ENCODE results near the gene ARFGAP3.

ARFGAP3 gene

GRCh38 chr22:42860968-42861367 is 3.9 kb upstream of the ARFGAP3 start:
- DNase-seq: no peak

GRCh38 chr22:42857845-42858481 is 890 bp upstream of the ARFGAP3 start:
- no peak for DNase-seq

- no peak for DNase-seq
Observed at GRCh38 chr22:42856179-42856864, 751 bp downstream of the ARFGAP3 start.

GRCh38 chr22:42855721-42856120 is 1.4 kb downstream of the ARFGAP3 start:
- no peak for DNase-seq

- DNase-seq: no peak
Observed at GRCh38 chr22:42855211-42855610, 1.9 kb downstream of the ARFGAP3 start.

- no peak for DNase-seq
Observed at GRCh38 chr22:42848941-42849550, 8.0 kb downstream of the ARFGAP3 start.

GRCh38 chr22:42847110-42847509 is 10.0 kb downstream of the ARFGAP3 start:
- DNase-seq: no peak

- DNase-seq: no peak
Observed at GRCh38 chr22:42844756-42845155, 12.3 kb downstream of the ARFGAP3 start.

- no peak for DNase-seq
Observed at GRCh38 chr22:42842658-42843370, 14.3 kb downstream of the ARFGAP3 start.

- DNase-seq: no peak
Observed at GRCh38 chr22:42841444-42841843, 15.6 kb downstream of the ARFGAP3 start.

- DNase-seq: no peak
Observed at GRCh38 chr22:42837556-42837955, 19.5 kb downstream of the ARFGAP3 start.

- DNase-seq: no peak
Observed at GRCh38 chr22:42836026-42836425, 21.0 kb downstream of the ARFGAP3 start.

- no peak for DNase-seq
Observed at GRCh38 chr22:42834177-42834949, 22.7 kb downstream of the ARFGAP3 start.

- DNase-seq: no peak
Observed at GRCh38 chr22:42833104-42833503, 24.0 kb downstream of the ARFGAP3 start.

- no peak for DNase-seq
Observed at GRCh38 chr22:42831712-42832111, 25.4 kb downstream of the ARFGAP3 start.

GRCh38 chr22:42830161-42830560 is 26.9 kb downstream of the ARFGAP3 start:
- no peak for DNase-seq

GRCh38 chr22:42829302-42829701 is 27.8 kb downstream of the ARFGAP3 start:
- no peak for DNase-seq

GRCh38 chr22:42825796-42826195 is 31.3 kb downstream of the ARFGAP3 start:
- no peak for DNase-seq

- DNase-seq: no peak
Observed at GRCh38 chr22:42821386-42821785, 35.7 kb downstream of the ARFGAP3 start.

- no peak for DNase-seq
Observed at GRCh38 chr22:42820045-42820763, 36.9 kb downstream of the ARFGAP3 start.

GRCh38 chr22:42819412-42820044 is 37.5 kb downstream of the ARFGAP3 start:
- DNase-seq: no peak

- DNase-seq: no peak
Observed at GRCh38 chr22:42817556-42817955, 39.5 kb downstream of the ARFGAP3 start.
